Ovary (tissue), 9 donors: ENCODE measurements around the gene CTDP1. TPM values are rescaled to one million over a fixed set of nuclear protein-coding genes. Genes with fewer than 3 reads are reported as not detected.

ENCODE experiments used
- DNase-seq, 5 donors: peaks; one replicate each; pipeline ENCODE4 v3.0.0-alpha.2; 2019 to 2020
- H3K27ac ChIP-seq, 2 donors: fragments of 200-600 bp; one replicate each; pipeline versions ENCODE4 v1.5.1 to v1.8.0; 2019 to 2022
- H3K27me3 ChIP-seq: fragments of 200-600 bp; one replicate; pipeline ENCODE4 v1.8.0; 2022
- H3K36me3 ChIP-seq: fragments of 200-600 bp; sonication (generic); one replicate; pipeline ENCODE4 v1.5.1; 2019
- H3K4me1 ChIP-seq: one replicate; pipeline ENCODE4 v1.8.1; 2013; ENCODE audit warnings: mild to moderate bottlenecking, moderate library complexity; ENCODE audit not compliant: insufficient read depth
- H3K4me3 ChIP-seq: fragments of 200-600 bp; sonication (generic); one replicate; pipeline ENCODE4 v1.5.1; 2017
- H3K9me3 ChIP-seq, 2 donors: fragments of 200-600 bp in 1 of 2; sonication (generic) in 1 of 2; one replicate each; pipeline versions ENCODE4 v1.5.1 to v1.8.1; 2013 to 2019; ENCODE audit warnings: mild to moderate bottlenecking in 1 of 2, moderate library complexity in 1 of 2
- EP300 ChIP-seq: sonication (generic); formaldehyde crosslinking; IDR thresholded peaks from one replicate; pipeline ENCODE4 v1.6.1; 2017; ENCODE audit warnings: antibody characterized with exemption
- POLR2A ChIP-seq: fragments of 450-650 bp; IDR thresholded peaks from one replicate; pipeline ENCODE4 v1.6.1; 2017; ENCODE audit warnings: antibody characterized with exemption, mild to moderate bottlenecking, moderate library complexity
- WGBS, 3 donors: extraction: QIAGEN DNeasy Blood & Tissue Kit in 1 of 3; methylation state at CpG; one replicate each; pipeline versions ENCODE4 v1.1.5 to v1.1.7; 2013 to 2017; 5-methylcytosine and 5-hydroxymethylcytosine counted together
- intact Hi-C, 4 donors: fragments of 100-400 bp; cut with DNase I; formaldehyde crosslinking; loops; one replicate each; pipeline versions ENCODE4 v1.11.0 to v1.15.1; 2022 to 2023
- polyA plus RNA-seq, 2 donors: library from polyadenylated mRNA; stranded (reverse); fragments of 200-250 nt in 1 of 2; fragments of 350-450 nt in 1 of 2; fragmentation: Illumina TruSeq in 1 of 2; extraction: RNeasy Lipid Tissue Mini Kit (QIAGEN cat#74804) in 1 of 2; gene quantifications; one replicate each; pipeline ENCODE4 v1.2.3, GENCODE V29; 2013 to 2014
- total RNA-seq, 7 donors: library from RNA; depleted of rRNA in 2 of 7; stranded (reverse); fragments of >200 nt in 2 of 7; fragmentation: NEBNext Ultra II Directional in 3 of 7; extraction: Animal tissue kit (Norgen Biotek cat#: 25700) in 3 of 7; gene quantifications; one replicate each; pipeline versions ENCODE4 v1.1.0 to v1.2.4, GENCODE V29; 2016 to 2023
- TF ChIP-seq, protein P1 (sequence below), 3 donors: fragments of 450-650 bp in 2 of 3; fragments of 200-600 bp in 1 of 3; IDR thresholded peaks; one replicate each; pipeline versions ENCODE4 v1.5.1 to v1.8.0; 2016 to 2022; ENCODE audit warnings: antibody characterized with exemption in 3 of 3, mild to moderate bottlenecking in 1 of 3
- donor health status: DM: no; HTN: no; CAD: no; lungs with moderate emphysema.
- donor health status: DM: no; HTN: no; CAD: no.
- donor health status: Bipolar disorder and iron deficiency.
- donor health status: DM: yes; HTN: yes; CAD: no.
- donor health status: DM: no; HTN: no; CAD: no.
- donor health status: DM: yes; HTN: yes; CAD: no.

The CTDP1 gene
- total and polyA plus RNA-seq, 9 donors: 2.5 to 15.2 (median 11.2) TPM

DNA sequence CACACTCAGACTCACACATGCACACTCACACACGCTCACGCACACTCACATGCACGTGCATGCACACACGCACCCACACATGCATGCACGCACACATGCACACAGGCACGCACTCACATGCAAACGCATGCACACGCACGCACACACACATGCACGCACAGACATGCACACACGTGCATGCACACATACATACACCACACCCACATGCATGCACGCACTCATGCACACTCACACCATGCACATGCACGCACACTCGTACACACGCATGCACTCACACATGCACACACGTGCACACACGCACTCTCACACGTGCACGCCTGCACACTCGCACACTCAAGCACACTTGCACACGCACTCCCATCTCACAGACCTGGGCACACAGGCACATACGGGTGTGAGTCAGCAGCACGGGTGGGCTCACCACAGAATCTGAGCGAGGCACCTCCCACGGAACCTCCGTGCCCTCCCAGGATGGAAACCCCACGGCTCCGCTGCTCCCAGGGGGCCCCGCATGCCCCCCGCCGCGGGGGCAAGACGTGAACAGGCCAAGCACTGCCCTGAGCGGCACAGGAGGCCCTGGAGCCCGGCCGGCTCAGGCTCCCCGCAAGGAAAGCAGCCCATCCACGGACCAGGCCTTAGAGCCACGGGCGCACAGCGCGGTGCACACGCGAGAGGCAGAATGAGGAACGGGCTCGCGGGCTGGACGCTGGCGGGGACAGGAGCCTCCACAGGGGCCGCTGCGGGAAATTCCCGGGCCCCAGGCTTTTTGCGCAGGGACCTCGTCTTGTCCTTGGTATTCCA, 109.7 kb downstream of the CTDP1 start:
- Histone ChIP-seq H3K4me1 (no peaks in the 10 kb centered on the region), H3K9me3 (no peaks in the 10 kb centered on the region), H3K27me3 (no peaks in the 10 kb centered on the region), H3K36me3 (no peaks in the 10 kb centered on the region), H3K27ac (no peak overlapping the region), H3K4me3 (no peak overlapping the region)
- whole genome bisulfite sequencing, 3 donors: 80 to 87% (median 85%) methylated on average over 54 of the region's 54 CpGs
- DNase-seq: no peak
- intact Hi-C loops: no loop called here
- no peak for TF ChIP-seq EP300
- TF ChIP-seq, protein P1, sequence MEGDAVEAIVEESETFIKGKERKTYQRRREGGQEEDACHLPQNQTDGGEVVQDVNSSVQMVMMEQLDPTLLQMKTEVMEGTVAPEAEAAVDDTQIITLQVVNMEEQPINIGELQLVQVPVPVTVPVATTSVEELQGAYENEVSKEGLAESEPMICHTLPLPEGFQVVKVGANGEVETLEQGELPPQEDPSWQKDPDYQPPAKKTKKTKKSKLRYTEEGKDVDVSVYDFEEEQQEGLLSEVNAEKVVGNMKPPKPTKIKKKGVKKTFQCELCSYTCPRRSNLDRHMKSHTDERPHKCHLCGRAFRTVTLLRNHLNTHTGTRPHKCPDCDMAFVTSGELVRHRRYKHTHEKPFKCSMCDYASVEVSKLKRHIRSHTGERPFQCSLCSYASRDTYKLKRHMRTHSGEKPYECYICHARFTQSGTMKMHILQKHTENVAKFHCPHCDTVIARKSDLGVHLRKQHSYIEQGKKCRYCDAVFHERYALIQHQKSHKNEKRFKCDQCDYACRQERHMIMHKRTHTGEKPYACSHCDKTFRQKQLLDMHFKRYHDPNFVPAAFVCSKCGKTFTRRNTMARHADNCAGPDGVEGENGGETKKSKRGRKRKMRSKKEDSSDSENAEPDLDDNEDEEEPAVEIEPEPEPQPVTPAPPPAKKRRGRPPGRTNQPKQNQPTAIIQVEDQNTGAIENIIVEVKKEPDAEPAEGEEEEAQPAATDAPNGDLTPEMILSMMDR (IDR thresholded peaks at IDR 0.05): no peak
- no peak for TF ChIP-seq POLR2A

DNA sequence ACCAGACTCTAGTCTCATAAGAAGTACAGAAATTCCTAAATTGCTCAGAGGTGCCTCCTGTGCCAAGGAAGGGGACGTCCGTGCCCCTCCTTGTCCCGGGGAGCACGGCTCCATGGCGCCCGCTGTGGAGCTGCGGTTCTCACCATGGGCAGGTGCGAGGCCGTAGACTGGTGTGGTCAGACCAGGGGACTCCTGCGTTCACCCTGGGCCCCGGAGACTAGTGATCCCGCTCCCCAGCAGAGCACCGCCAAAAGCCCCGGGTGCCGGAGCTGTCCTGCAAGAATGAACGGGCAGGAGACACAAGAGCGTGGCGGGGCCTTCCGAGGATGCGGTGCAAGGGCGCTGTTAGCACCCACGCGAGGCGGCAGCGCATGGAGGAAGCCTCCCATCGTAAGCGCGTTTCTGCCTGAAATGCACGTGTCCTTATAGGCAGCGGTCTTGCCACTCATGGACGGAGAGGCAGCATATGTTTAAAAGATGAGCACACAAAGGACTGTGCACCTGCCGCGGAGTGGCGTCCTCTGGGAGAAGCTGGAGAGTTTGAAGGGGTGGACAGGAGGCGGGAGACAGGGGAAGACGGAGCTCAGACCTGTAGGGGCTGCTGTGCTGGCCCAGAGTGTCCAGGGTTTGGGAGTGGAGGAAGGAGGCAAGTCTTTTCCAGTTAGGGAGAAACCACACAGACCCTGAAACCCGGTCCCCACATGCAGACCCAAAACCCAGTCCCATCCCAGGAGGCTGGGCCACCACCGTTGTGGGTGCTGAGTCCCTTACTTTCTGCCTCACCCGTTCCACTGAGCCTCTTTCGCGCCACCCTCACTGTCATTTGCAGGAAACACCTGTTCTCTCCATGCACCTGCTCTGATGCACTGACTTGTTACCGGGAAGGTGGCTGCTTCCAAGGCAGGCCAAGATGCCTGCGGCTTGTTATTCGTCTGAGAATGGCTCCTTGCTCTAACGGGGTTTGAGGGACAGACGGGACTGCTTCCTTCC, 110.6 kb downstream of the CTDP1 start:
- 74 to 79% (median 79%) methylated on average over 46 of the region's 46 CpGs for WGBS, 3 donors
- no peak for DNase-seq
- TF ChIP-seq, protein P1 (IDR thresholded peaks at IDR 0.05): no peak
- TF ChIP-seq EP300 (no peak), POLR2A (no peak)
- no peaks in the 10 kb centered on the region for H3K9me3 ChIP-seq
- intact Hi-C loops: no loop called here
- no peaks in the 10 kb centered on the region for H3K36me3 ChIP-seq
- no peak overlapping the region for H3K27ac ChIP-seq
- no peaks in the 10 kb centered on the region for H3K27me3 ChIP-seq
- H3K4me3 ChIP-seq: no peak overlapping the region
- no peaks in the 10 kb centered on the region for H3K4me1 ChIP-seq

DNA sequence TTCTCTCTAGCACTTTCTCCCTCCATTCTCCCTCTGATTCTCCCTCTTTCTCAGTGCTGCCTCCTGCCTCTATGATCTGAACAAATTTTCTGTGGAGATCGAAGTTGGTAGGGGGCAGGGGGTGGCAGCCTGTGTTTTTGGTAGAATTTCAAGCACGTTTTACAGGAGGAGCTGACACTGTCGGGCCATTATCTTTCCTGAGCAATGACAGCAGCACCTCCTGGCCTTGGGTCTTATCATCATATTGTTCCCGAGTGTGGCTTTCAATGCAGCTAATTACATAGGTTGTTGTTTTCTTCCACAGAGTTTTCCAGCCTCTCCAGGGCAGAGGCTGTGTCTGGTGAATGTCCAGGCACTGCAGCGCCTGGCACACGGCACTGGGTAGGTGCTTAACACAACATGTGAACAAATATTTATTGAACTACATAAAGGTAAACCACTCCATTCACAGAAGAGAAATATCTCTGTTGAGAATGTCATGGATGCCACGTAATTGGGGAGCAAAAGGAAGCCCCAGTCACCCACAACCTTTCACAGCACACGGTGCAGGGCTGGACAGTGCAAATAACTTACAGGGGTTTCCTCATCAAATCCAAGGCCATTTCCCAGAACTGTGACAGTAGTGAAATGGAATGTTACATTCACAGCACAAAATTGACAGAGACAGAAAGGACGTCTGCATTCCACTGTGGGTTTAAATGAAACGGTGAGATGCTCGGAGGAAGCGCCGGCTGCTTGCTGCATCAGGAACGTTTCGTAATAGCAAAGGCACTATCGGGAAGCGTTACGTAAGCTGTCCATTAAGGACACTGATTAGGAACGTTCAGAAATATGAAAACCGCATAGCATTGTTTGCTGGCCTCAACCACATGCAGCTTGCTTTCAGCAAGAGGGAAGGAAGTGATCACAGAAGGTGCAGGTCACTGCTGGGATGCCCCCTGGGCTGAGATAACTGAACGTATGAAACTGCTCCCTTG, 111.7 kb downstream of the CTDP1 start:
- 12 to 32% (median 15%) methylated on average over 21 of the region's 21 CpGs for WGBS, 3 donors
- peak in 1 of 5 donors; percentile 44 for DNase-seq
- Histone ChIP-seq H3K4me3 (no peak overlapping the region), H3K9me3 (no peaks in the 10 kb centered on the region), H3K27ac (no peak overlapping the region), H3K4me1 (no peaks in the 10 kb centered on the region), H3K36me3 (no peaks in the 10 kb centered on the region), H3K27me3 (no peaks in the 10 kb centered on the region)
- TF ChIP-seq POLR2A: no peak
- no peak for TF ChIP-seq EP300
- TF ChIP-seq, protein P1 (IDR thresholded peaks at IDR 0.05): no peak
- intact Hi-C loops: no loop called here
